WTC11 (cell line): Measurements from ENCODE around the gene NFKBIE. TPM values are rescaled to one million over a fixed set of nuclear protein-coding genes. Genes with fewer than 3 reads are reported as not detected.
A peak's percentile ranks its signal among the peaks of the same experiment; 100 is the strongest.

Experiments
- ATAC-seq: fragments of 200-7000 bp; cut with Tn5 transposase; 2 replicates; pipeline ENCODE4 v1.10.0; 2021; ENCODE audit warnings: mild to moderate bottlenecking, moderate library complexity
- CTCF ChIA-PET: fragments of 300-600 bp; sonication (Branson Sonifier 250); formaldehyde crosslinking; loops from one replicate; lab custom pipeline; 2021; ENCODE audit warnings: antibody characterized with exemption; lab: Charles Lee
- POLR2A ChIA-PET: fragments of 350-600 bp; sonication (Branson Sonifier 250); formaldehyde crosslinking; loops from one replicate; lab custom pipeline; 2021; ENCODE audit warnings: antibody characterized with exemption; lab: Charles Lee
- DNase-seq: peaks from one replicate; pipeline ENCODE4 v3.0.0; 2021; ENCODE audit warnings: low spot score
- H3K27ac Mint-ChIP-seq: 2 replicates; pipeline ENCODE4 v1.8.0; 2021; ENCODE audit warnings: mixed read lengths
- H3K27me3 Mint-ChIP-seq: 2 replicates; pipeline ENCODE4 v1.8.0; 2021; ENCODE audit warnings: low read depth, mild to moderate bottlenecking, moderate library complexity, mixed read lengths
- H3K36me3 Mint-ChIP-seq: 2 replicates; pipeline ENCODE4 v1.8.0; 2021; ENCODE audit warnings: mixed read lengths
- H3K4me1 Mint-ChIP-seq: 2 replicates; pipeline ENCODE4 v1.8.0; 2022; ENCODE audit warnings: mixed read lengths
- H3K4me3 Mint-ChIP-seq: 2 replicates; pipeline ENCODE4 v1.8.0; 2021; ENCODE audit warnings: mild to moderate bottlenecking, moderate library complexity, mixed read lengths
- H3K9me3 Mint-ChIP-seq: 2 replicates; pipeline ENCODE4 v1.8.0; 2021; ENCODE audit warnings: mixed read lengths
- ELF4 ChIP-seq: sonication (generic); formaldehyde crosslinking; IDR thresholded peaks from 2 replicates; pipeline ENCODE4 v1.8.1; 2022; ENCODE audit warnings: low read depth, mild to moderate bottlenecking, moderate library complexity, missing genetic modification reagents
- EMX1 ChIP-seq: fragments of 250-450 bp; sonication (Bioruptor Pico); IDR thresholded peaks from 2 replicates; pipeline ENCODE4 v1.8.0; 2021; ENCODE audit warnings: mild to moderate bottlenecking
- ERG ChIP-seq: fragments of 250-450 bp; sonication (Bioruptor Pico); IDR thresholded peaks from 2 replicates; pipeline ENCODE4 v1.8.0; 2021; ENCODE audit warnings: mild to moderate bottlenecking
- FOXP1 ChIP-seq: sonication (generic); formaldehyde crosslinking; IDR thresholded peaks from 2 replicates; pipeline ENCODE4 v1.8.0; 2022; ENCODE audit warnings: missing genetic modification reagents, mild to moderate bottlenecking, moderate library complexity, borderline replicate concordance
- GABPB1 ChIP-seq: sonication (generic); formaldehyde crosslinking; IDR thresholded peaks from 2 replicates; pipeline ENCODE4 v1.8.1; 2023; ENCODE audit warnings: mild to moderate bottlenecking, missing genetic modification reagents
- GTF2I ChIP-seq: fragments of 250-450 bp; sonication (Bioruptor Pico); conservative IDR thresholded peaks from 2 replicates; pipeline ENCODE4 v1.4.0; 2021; ENCODE audit warnings: mild to moderate bottlenecking
- MLX ChIP-seq: sonication (generic); formaldehyde crosslinking; IDR thresholded peaks from 2 replicates; pipeline ENCODE4 v1.8.1; 2023; ENCODE audit warnings: mild to moderate bottlenecking, missing genetic modification reagents, moderate library complexity
- MXD4 ChIP-seq: fragments of 250-450 bp; sonication (Bioruptor Pico); IDR thresholded peaks from 2 replicates; pipeline ENCODE4 v1.8.0; 2021; ENCODE audit warnings: mild to moderate bottlenecking, moderate library complexity, borderline replicate concordance
- NR1H2 ChIP-seq: sonication (generic); formaldehyde crosslinking; IDR thresholded peaks from 2 replicates; pipeline ENCODE4 v1.9.0; 2021; ENCODE audit warnings: mild to moderate bottlenecking, moderate library complexity, missing genetic modification reagents
- NR3C1 ChIP-seq: sonication (generic); formaldehyde crosslinking; conservative IDR thresholded peaks from 2 replicates; pipeline ENCODE4 v1.8.1; 2023; ENCODE audit warnings: low read depth, mild to moderate bottlenecking, missing genetic modification reagents
- OVOL2 ChIP-seq: fragments of 250-450 bp; sonication (Bioruptor Pico); IDR thresholded peaks from 2 replicates; pipeline ENCODE4 v1.9.0; 2021; ENCODE audit warnings: mild to moderate bottlenecking, borderline replicate concordance
- RORB ChIP-seq: fragments of 250-450 bp; sonication (Bioruptor Pico); IDR thresholded peaks from 2 replicates; pipeline ENCODE4 v1.9.0; 2021; ENCODE audit warnings: mild to moderate bottlenecking
- SMAD3 ChIP-seq: sonication (generic); formaldehyde crosslinking; IDR thresholded peaks from 2 replicates; pipeline ENCODE4 v1.8.0; 2022; ENCODE audit warnings: missing genetic modification reagents, mild to moderate bottlenecking, borderline replicate concordance
- TCF7 ChIP-seq: sonication (generic); formaldehyde crosslinking; IDR thresholded peaks from 2 replicates; pipeline ENCODE4 v1.8.0; 2022; ENCODE audit warnings: mild to moderate bottlenecking, low read depth, missing genetic modification reagents, moderate library complexity
- ZBTB43 ChIP-seq: sonication (generic); formaldehyde crosslinking; IDR thresholded peaks from 2 replicates; pipeline ENCODE4 v1.8.1; 2023; ENCODE audit warnings: mild to moderate bottlenecking, missing genetic modification reagents
- ZMAT4 ChIP-seq: fragments of 250-450 bp; sonication (Bioruptor Pico); IDR thresholded peaks from 2 replicates; pipeline ENCODE4 v1.9.0; 2021; ENCODE audit warnings: mild to moderate bottlenecking
- ZNF121 ChIP-seq: sonication (generic); formaldehyde crosslinking; IDR thresholded peaks from 2 replicates; pipeline ENCODE4 v1.8.0; 2023; ENCODE audit warnings: missing genetic modification reagents
- ZNF219 ChIP-seq: sonication (generic); formaldehyde crosslinking; IDR thresholded peaks from 2 replicates; pipeline ENCODE4 v1.8.0; 2023; ENCODE audit warnings: missing genetic modification reagents, mild to moderate bottlenecking, borderline replicate concordance
- ZNF416 ChIP-seq: fragments of 250-450 bp; sonication (Bioruptor Pico); IDR thresholded peaks from 2 replicates; pipeline ENCODE4 v1.9.0; 2021; ENCODE audit warnings: mild to moderate bottlenecking, inconsistent platforms
- ZSCAN18 ChIP-seq: fragments of 250-450 bp; sonication (Bioruptor Pico); IDR thresholded peaks from 2 replicates; pipeline ENCODE4 v2.1.2; 2022; ENCODE audit warnings: mild to moderate bottlenecking, moderate library complexity
- total RNA-seq: library from RNA; stranded (reverse); gene quantifications from 3 replicates; pipeline ENCODE4 v1.2.3, GENCODE V29; 2021
- TF ChIP-seq, protein P1 (sequence below): sonication (generic); formaldehyde crosslinking; IDR thresholded peaks from 2 replicates; pipeline ENCODE4 v1.8.1; 2022; ENCODE audit warnings: mild to moderate bottlenecking, moderate library complexity, missing genetic modification reagents
- TF ChIP-seq, protein P2 (sequence below): fragments of 200-600 bp; IDR thresholded peaks from 2 replicates; pipeline ENCODE4 v1.8.0; 2022; ENCODE audit warnings: antibody characterized with exemption

The NFKBIE gene
- total RNA-seq, 1 experiment from 2014 or later: 10.3 TPM

DNA sequence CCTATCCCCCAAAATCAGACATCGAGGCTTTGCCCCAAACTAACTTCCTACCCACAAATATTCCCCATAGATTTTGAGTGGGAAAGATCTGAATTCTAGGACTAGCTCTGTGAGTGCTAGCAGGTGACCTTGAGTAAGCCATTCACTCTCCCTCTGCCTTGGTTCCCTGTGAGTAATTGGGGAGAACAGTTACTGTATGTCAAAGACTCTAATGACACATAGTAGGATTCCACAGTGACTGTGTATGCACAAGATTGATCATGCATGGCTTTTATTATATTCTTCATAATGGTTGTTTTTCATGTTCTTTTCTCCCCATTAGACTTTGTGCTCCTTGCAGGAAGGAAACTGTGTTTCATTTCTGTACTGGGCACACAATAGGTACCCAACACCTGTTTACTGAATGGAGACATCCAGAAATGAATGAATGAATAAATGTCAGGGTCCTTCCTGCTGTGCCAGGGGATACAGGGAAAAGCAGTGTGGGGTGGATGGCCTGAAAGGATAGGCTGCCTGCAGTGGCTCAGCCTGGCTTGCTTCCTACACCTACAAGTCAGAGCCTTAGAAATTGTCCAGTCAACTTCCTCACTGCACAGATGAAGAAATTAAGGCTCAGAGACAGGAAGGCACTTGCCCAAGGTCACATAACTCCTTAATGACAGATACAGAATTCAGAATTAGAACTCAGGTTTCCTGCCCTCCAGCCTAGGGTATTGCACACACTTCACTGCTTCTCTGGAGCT lies 4.0 kb upstream of the NFKBIE start:
- Mint-ChIP-seq H3K4me3 (peak overlapping the region; percentile 72), H3K27me3 (peaks cover 33% of the 10 kb centered on the region), H3K9me3 (no peaks in the 10 kb centered on the region), H3K4me1 (peaks cover 38% of the 10 kb centered on the region)
- DNase-seq: no peak
- no peak for TF ChIP-seq ELF4
- no peak for TF ChIP-seq ZSCAN18 (CRISPR knock-in tag)
- TF ChIP-seq NR1H2: no peak
- TF ChIP-seq MLX (CRISPR knock-in tag): no peak
- TF ChIP-seq MXD4: no peak
- TF ChIP-seq EMX1 (CRISPR knock-in tag): no peak
- TF ChIP-seq, protein P1, sequence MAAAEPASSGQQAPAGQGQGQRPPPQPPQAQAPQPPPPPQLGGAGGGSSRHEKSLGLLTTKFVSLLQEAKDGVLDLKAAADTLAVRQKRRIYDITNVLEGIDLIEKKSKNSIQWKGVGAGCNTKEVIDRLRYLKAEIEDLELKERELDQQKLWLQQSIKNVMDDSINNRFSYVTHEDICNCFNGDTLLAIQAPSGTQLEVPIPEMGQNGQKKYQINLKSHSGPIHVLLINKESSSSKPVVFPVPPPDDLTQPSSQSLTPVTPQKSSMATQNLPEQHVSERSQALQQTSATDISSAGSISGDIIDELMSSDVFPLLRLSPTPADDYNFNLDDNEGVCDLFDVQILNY (CRISPR knock-in tag): no peak
- TF ChIP-seq, all 79 proteins: peak for 0
- CTCF ChIA-PET: interaction anchor here (1.1 to 6.3 kb wide), 10 partner anchors 13 to 173 kb away, joined by 3 to 109 read pairs (median 8); partner anchors contain the start of genes AARS2, CDC5L, MRPL14 and SLC35B2
- Mint-ChIP-seq H3K27ac (no peak overlapping the region), H3K36me3 (no peaks in the 10 kb centered on the region)
- POLR2A ChIA-PET: interaction anchor here (1.2 to 1.6 kb wide), 3 partner anchors 23 to 73 kb away, joined by 3 to 5 read pairs (median 3); partner anchors contain the start of genes HSP90AB1 and SPATS1
- ATAC-seq: no peak

GRCh38 chr6:44268095-44268628 lies 2.8 kb upstream of the NFKBIE start:
- Mint-ChIP-seq H3K27me3 (peaks cover 31% of the 10 kb centered on the region), H3K9me3 (no peaks in the 10 kb centered on the region), H3K4me1 (peaks cover 48% of the 10 kb centered on the region), H3K4me3 (0 out of 2 replicates have a peak overlapping the region, but pooled peaks have one; percentile 3), H3K36me3 (no peaks in the 10 kb centered on the region), H3K27ac (no peak overlapping the region)
- CTCF ChIA-PET: interaction anchor here (0.6 to 6.3 kb wide), 35 partner anchors 10 to 1176 kb away, joined by 3 to 109 read pairs (median 4); partner anchors contain the start of genes AARS2, HSP90AB1, MRPL14 and SLC29A1
- POLR2A ChIA-PET: interaction anchor here (1.3 to 1.6 kb wide), 3 partner anchors 11 to 22 kb away, joined by 3 to 5 read pairs (median 5); partner anchors contain the start of gene HSP90AB1
- DNase-seq: peak; percentile 86
- peak; percentile 34 for ATAC-seq
- TF ChIP-seq ZBTB43 (CRISPR knock-in tag) (no peak), OVOL2 (no peak), TCF7 (CRISPR knock-in tag) (no peak), NR3C1 (CRISPR knock-in tag) (no peak), ZMAT4 (CRISPR knock-in tag) (no peak), ZNF121 (no peak), RORB (no peak), GTF2I (CRISPR knock-in tag) (no peak), SMAD3 (CRISPR knock-in tag) (no peak), ZNF416 (CRISPR knock-in tag) (no peak), ERG (CRISPR knock-in tag) (no peak), ZNF219 (no peak), FOXP1 (no peak), GABPB1 (peak; percentile 36; the same call in 1 of the 2 replicates)
- TF ChIP-seq, protein P2, sequence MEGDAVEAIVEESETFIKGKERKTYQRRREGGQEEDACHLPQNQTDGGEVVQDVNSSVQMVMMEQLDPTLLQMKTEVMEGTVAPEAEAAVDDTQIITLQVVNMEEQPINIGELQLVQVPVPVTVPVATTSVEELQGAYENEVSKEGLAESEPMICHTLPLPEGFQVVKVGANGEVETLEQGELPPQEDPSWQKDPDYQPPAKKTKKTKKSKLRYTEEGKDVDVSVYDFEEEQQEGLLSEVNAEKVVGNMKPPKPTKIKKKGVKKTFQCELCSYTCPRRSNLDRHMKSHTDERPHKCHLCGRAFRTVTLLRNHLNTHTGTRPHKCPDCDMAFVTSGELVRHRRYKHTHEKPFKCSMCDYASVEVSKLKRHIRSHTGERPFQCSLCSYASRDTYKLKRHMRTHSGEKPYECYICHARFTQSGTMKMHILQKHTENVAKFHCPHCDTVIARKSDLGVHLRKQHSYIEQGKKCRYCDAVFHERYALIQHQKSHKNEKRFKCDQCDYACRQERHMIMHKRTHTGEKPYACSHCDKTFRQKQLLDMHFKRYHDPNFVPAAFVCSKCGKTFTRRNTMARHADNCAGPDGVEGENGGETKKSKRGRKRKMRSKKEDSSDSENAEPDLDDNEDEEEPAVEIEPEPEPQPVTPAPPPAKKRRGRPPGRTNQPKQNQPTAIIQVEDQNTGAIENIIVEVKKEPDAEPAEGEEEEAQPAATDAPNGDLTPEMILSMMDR: peak; percentile 89
